Kidney (tissue), 14 donors: ENCODE measurements around the gene CUX1. TPM values are rescaled to one million over a fixed set of nuclear protein-coding genes. Genes with fewer than 3 reads are reported as not detected.

Source experiments
- DNase-seq, 5 donors: peaks; one replicate each; pipeline ENCODE4 v3.0.0-alpha.2; 2013 to 2020
- FAIRE-seq: peaks from 2 replicates; lab custom pipeline; 2012; peaks lifted over from hg19 to GRCh38; lab: Jason Lieb, UNC
- H3K27ac ChIP-seq, 2 donors: one replicate each; pipeline ENCODE4 v1.7.0; 2013; ENCODE audit warnings: low read depth in 2 of 2, low read length in 2 of 2, inconsistent platforms in 1 of 2
- H3K27me3 ChIP-seq: one replicate; pipeline ENCODE4 v1.7.1; 2013; ENCODE audit warnings: low read length, inconsistent platforms; ENCODE audit not compliant: control insufficient read depth, insufficient read depth
- H3K36me3 ChIP-seq, 3 donors: one replicate each; pipeline versions ENCODE4 v1.7.0 to v1.7.1; 2013; ENCODE audit warnings: low read length in 3 of 3, control low read depth in 1 of 3, inconsistent platforms in 1 of 3; ENCODE audit not compliant: insufficient read depth in 3 of 3, control insufficient read depth in 2 of 3
- H3K4me1 ChIP-seq, 3 donors: one replicate each; pipeline versions ENCODE4 v1.7.0 to v1.7.1; 2013; ENCODE audit warnings: low read length in 3 of 3, inconsistent platforms in 1 of 3, low read depth in 1 of 3; ENCODE audit not compliant: control insufficient read depth in 2 of 3, insufficient read depth in 2 of 3
- H3K4me3 ChIP-seq, 3 donors: one replicate each; pipeline versions ENCODE4 v1.7.0 to v1.8.1; 2013; ENCODE audit warnings: low read length in 3 of 3, control low read depth in 1 of 3, inconsistent platforms in 1 of 3
- H3K9ac ChIP-seq, 3 donors: one replicate each; pipeline versions ENCODE4 v1.7.0 to v1.7.1; 2013; ENCODE audit warnings: low read length in 3 of 3, control low read depth in 1 of 3, inconsistent platforms in 1 of 3
- H3K9me3 ChIP-seq, 3 donors: one replicate each; pipeline versions ENCODE4 v1.7.0 to v1.7.1; 2013; ENCODE audit warnings: low read length in 3 of 3, control low read depth in 1 of 3, inconsistent platforms in 1 of 3; ENCODE audit not compliant: control insufficient read depth in 2 of 3, insufficient read depth in 1 of 3
- CTCF ChIP-seq: IDR thresholded peaks from 3 replicates; pipeline ENCODE4 v1.5.1; 2012; ENCODE audit warnings: mild to moderate bottlenecking, moderate library complexity, borderline replicate concordance; ENCODE audit not compliant: insufficient read depth; ENCODE audit errors: extremely low read depth
- intact Hi-C: fragments of 100-400 bp; cut with DNase I; formaldehyde crosslinking; loops from one replicate; pipeline ENCODE4 v1.11.1; 2022
- polyA plus RNA-seq: library from polyadenylated mRNA; stranded (reverse); fragments of 350-450 nt; fragmentation: Illumina TruSeq; extraction: RNeasy Lipid Tissue Mini Kit (QIAGEN cat#74804); gene quantifications from one replicate; pipeline ENCODE4 v1.2.3, GENCODE V29; 2014; ENCODE audit warnings: low read depth, low replicate concordance; ENCODE audit not compliant: insufficient read depth
- total RNA-seq: library from RNA; stranded (reverse); fragmentation: NEBNext Ultra II Directional; extraction: Animal tissue kit (Norgen Biotek cat#: 25700); gene quantifications from one replicate; pipeline ENCODE4 v1.2.1, GENCODE V29; 2021
- donor health status: control.
- donor health status: control.
- donor health status: control.
- donor health status: control.
- donor health status: control.
- donor health status: DM: yes; HTN: yes; CAD: no.
- donor health status: Normal renal cell carcinoma (clear cell type).

CUX1 gene
- total and polyA plus RNA-seq, 2 donors from 2014 or later, result 71.4 to 126 TPM

GRCh38 chr7:101900103-101900502 lies 82.7 kb downstream of the CUX1 start:
- intact Hi-C loops, result no loop called here
- no peak for FAIRE-seq
- Histone ChIP-seq H3K4me1 (peaks cover 0 to 3% (median 0%) of the 10 kb centered on the region in 3 donors), H3K9me3 (no peaks in the 10 kb centered on the region), H3K27me3 (no peaks in the 10 kb centered on the region), H3K9ac (no peak overlapping the region), H3K27ac (no peak overlapping the region), H3K4me3 (no peak overlapping the region), H3K36me3 (no peaks in the 10 kb centered on the region)
- TF ChIP-seq CTCF, result no peak
- no peak for DNase-seq

- no peak overlapping the region for H3K27ac ChIP-seq
- H3K9me3 ChIP-seq, result no peaks in the 10 kb centered on the region
- H3K36me3 ChIP-seq, result no peaks in the 10 kb centered on the region
- TF ChIP-seq CTCF, result no peak
- no peak overlapping the region for H3K9ac ChIP-seq
- intact Hi-C loops, result no loop called here
- FAIRE-seq (no peak), DNase-seq (no peak)
- H3K4me1 ChIP-seq, result peaks cover 0 to 8% (median 0%) of the 10 kb centered on the region in 3 donors
- no peaks in the 10 kb centered on the region for H3K27me3 ChIP-seq
- no peak overlapping the region for H3K4me3 ChIP-seq
These were observed 84.5 kb downstream of the CUX1 start for GRCh38 chr7:101901661-101902491.

GRCh38 chr7:101902680-101903514 lies 85.5 kb downstream of the CUX1 start:
- peaks cover 0 to 8% (median 0%) of the 10 kb centered on the region in 3 donors for H3K4me1 ChIP-seq
- no peak for TF ChIP-seq CTCF
- intact Hi-C loops, result no loop called here
- no peak overlapping the region for H3K4me3 ChIP-seq
- no peak overlapping the region for H3K27ac ChIP-seq
- H3K36me3 ChIP-seq, result no peaks in the 10 kb centered on the region
- no peaks in the 10 kb centered on the region for H3K9me3 ChIP-seq
- DNase-seq (no peak), FAIRE-seq (no peak)
- no peaks in the 10 kb centered on the region for H3K27me3 ChIP-seq
- no peak overlapping the region for H3K9ac ChIP-seq
